Retinal pigment epithelial cell (primary cell): Measurements from ENCODE around the gene DNTTIP2.
"Not testable (repeated sequence)": the region's sequence is repeated elsewhere in the genome, so short reads cannot be mapped to it uniquely, and the experiment has no call there.

ENCODE experiments used
- DNase-seq: peaks from one replicate; pipeline ENCODE4 v3.0.0-alpha.2; 2010; ENCODE audit warnings: low read depth
- H3K4me3 ChIP-seq: 2 replicates; pipeline ENCODE4 v1.5.1; 2011; ENCODE audit warnings: mild to moderate bottlenecking, low read length, control low read depth, moderate library complexity
- TF ChIP-seq, protein P1 (sequence below): conservative IDR thresholded peaks from 2 replicates; pipeline ENCODE4 v1.5.1; 2011; ENCODE audit warnings: low read depth, low read length, control low read depth, inconsistent platforms

Gene DNTTIP2

DNA sequence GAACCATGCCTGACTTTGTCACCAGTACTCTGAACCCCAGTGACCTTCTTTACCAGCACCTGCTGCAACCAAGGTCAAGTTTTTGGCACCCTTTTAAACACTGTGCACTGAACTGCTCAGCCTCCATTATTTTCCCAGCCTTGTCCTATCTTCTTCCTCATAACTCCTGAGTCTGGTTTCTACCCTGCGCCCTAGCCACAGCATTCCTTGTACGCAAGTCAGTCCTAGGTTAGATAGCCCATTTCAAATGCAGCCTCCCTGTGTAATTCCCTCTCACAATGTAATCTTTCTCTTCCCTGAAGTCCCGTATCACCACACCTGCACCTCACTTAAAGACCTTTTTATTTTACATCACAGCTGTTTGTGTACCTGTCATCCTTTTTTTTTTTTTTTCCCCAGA, 37.2 kb downstream of the DNTTIP2 start:
- TF ChIP-seq, protein P1, sequence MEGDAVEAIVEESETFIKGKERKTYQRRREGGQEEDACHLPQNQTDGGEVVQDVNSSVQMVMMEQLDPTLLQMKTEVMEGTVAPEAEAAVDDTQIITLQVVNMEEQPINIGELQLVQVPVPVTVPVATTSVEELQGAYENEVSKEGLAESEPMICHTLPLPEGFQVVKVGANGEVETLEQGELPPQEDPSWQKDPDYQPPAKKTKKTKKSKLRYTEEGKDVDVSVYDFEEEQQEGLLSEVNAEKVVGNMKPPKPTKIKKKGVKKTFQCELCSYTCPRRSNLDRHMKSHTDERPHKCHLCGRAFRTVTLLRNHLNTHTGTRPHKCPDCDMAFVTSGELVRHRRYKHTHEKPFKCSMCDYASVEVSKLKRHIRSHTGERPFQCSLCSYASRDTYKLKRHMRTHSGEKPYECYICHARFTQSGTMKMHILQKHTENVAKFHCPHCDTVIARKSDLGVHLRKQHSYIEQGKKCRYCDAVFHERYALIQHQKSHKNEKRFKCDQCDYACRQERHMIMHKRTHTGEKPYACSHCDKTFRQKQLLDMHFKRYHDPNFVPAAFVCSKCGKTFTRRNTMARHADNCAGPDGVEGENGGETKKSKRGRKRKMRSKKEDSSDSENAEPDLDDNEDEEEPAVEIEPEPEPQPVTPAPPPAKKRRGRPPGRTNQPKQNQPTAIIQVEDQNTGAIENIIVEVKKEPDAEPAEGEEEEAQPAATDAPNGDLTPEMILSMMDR: no peak
- DNase-seq: no peak

DNA sequence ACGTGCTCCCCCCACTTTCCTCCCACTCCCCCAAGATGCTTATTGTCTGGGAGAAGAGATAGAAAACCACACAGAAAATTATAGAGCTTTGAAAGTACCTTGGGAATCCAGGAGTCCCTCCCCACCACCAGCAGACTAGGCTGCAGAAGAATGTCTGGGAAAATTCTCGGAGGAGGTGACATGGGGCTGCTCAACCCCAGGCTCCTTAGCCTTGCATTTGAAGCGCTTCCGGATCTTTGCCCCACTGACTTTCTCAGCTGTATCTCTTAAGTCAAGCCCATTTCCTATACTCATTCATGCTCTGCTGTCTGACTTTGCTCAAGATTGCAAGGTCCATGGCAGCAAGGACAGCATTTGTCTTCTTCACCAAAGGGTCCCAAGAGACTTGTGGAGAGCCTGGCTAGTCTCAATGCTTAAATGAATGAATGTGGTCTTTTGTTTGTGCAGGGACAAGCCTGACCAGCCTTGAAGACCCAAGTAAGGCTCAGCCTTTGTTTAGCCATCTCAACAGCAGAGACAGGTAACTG, 38.0 kb downstream of the DNTTIP2 start:
- DNase-seq: no peak
- H3K4me3 ChIP-seq: no peak overlapping the region
- TF ChIP-seq, protein P1: no peak

More for the DNA sequence above, 37.2 kb downstream of the DNTTIP2 start:
- no peak overlapping the region for H3K4me3 ChIP-seq

DNA sequence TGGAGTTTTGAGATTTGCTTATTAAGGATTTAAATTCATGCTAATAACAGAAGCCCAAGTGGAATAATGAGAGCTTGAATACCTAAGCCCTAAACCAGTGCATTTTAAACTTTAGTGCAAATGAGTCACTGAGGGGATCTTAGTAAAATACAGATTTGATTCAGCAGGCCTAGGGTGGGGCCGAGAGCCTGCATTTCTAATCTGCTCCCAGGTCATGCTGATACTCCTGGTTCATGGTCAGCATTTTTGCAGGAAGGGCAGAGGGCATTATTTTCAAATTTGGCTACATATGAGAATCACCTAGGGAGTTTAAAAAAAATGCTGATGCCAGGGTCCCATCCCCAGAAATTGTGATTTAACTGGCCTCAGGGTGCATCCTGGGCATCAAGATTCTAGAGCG, 39.3 kb downstream of the DNTTIP2 start:
- H3K4me3 ChIP-seq: no peak overlapping the region
- TF ChIP-seq, protein P1: no peak
- DNase-seq: no peak

DNA sequence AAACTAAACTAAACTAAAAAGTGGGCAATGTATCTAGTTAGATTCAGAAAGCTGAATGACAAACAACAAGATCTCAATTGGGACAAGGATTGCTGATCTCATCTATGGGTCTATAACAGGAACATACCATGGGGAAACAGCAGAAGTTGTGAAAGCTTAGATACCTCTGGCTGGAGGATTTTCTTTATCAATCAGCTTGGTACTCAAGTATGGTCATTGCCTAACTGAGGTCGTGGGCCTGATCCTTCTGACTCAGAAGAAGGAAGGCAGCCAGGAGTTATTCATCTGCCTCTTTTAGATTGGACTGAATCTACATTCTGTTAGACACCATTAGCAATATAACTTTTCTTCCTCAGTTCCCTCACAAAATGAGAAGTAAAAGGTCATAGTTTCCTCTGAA, 39.7 kb downstream of the DNTTIP2 start:
- TF ChIP-seq, protein P1: no peak
- no peak overlapping the region for H3K4me3 ChIP-seq
- DNase-seq: no peak

DNA sequence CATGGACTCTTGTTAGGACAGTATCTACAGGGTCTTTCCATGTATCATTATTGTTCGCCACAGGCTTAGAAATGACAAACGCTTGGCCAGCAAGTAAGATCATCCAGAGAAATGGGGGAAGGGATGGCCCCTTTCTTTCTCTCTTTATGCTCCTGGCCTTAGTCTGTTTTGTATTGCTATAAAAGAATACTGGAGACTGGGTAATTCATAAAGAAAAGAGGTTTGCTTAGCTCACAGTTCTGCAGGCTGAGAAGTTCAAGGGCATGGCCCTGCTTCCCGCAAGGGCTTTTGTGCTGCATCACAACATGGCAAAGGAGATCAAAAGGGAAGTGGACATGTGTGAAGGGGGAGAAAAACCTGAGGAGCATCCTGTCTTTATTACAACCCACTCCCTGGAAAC, 41.0 kb downstream of the DNTTIP2 start:
- no peak for DNase-seq
- no peak overlapping the region for H3K4me3 ChIP-seq
- TF ChIP-seq, protein P1: no peak

DNA sequence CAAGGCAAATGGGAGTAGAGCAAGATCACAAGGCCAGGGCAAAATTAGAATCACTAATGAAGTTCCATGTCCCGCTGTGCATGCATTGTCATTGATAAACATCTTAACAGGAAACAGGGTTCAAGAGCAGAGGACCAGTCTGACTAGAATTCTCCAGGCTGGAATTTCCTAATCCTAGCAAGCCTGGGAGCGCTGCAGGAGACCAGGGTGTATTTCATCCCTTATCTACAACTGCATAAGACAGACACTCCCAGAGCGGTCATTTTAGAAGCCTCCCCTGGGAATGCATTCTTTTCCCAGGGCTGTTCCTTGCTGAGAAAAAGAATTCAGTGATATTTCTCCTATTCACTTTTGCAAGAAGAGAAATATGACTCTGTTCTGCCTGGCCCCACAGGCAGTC, 45.7 kb downstream of the DNTTIP2 start:
- H3K4me3 ChIP-seq, DNase-seq: not testable (repeated sequence)

DNA sequence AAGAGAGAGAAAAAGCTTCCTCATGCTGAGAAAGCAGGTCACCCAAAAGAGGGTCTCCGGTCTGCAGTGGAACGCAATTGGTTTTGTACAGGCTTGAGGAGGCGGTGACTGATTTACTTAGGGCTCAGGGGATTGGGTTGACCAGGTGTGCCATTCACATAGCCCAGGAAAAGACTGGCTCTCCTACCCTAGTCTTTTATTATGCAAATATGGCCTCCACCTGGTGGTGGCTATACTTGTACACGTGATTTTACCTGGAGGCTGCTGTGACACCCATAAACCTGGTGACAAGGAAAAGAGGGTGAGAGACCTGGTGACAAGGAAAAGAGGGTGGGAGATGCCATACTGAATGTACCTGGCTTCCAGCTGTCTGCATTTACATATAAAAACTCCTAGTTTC, 49.9 kb downstream of the DNTTIP2 start:
- DNase-seq: no peak
- TF ChIP-seq, protein P1: no peak
- no peak overlapping the region for H3K4me3 ChIP-seq

DNA sequence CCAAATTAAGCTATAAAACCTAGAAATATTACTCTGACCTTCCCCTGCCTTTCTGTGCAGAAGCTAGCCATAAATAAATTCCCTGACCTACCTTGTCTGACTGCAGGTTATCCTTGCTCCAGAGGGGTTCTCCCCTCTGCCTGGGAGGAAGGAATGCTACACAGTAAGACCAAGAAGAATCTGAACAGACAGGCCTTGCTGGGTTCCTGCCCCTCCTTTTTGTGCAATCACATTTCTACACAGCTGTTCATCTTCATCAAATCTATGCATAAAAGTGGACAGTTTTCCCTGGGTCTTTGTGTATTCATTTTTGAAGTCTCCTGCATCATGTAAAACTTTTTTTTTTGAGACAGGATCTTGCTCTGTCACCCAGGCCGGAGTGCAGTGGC, 50.6 kb downstream of the DNTTIP2 start:
- H3K4me3 ChIP-seq: no peak overlapping the region
- TF ChIP-seq, protein P1: no peak
- DNase-seq: no peak
